Neural cell (in vitro differentiated cells): Measurements from ENCODE around the gene ABL2. TPM values are rescaled to one million over a fixed set of nuclear protein-coding genes. Genes with fewer than 3 reads are reported as not detected.

Experiments used
- H2AFZ ChIP-seq: fragments of 200-600, 300-800 bp; sonication (generic), shearing (Covaris generic); 2 replicates; pipeline ENCODE4 v1.6.0; 2014; ENCODE audit warnings: low read depth, mild to moderate bottlenecking, antibody characterized with exemption, low read length, moderate library complexity
- H3F3A ChIP-seq: fragments of 200-600 bp; shearing (Covaris generic); 2 replicates; pipeline ENCODE4 v1.6.1; 2016; ENCODE audit warnings: mild to moderate bottlenecking, moderate library complexity, mixed read lengths, antibody characterized with exemption, low read length; ENCODE audit not compliant: insufficient read depth, poor library complexity, severe bottlenecking
- H3K27ac ChIP-seq: fragments of 200-600, 300-800 bp; sonication (generic), shearing (Covaris generic); 2 replicates; pipeline ENCODE4 v1.5.1; 2014; ENCODE audit warnings: mild to moderate bottlenecking, low read length, moderate library complexity
- H3K27me3 ChIP-seq: fragments of 300-800, 200-600 bp; sonication (generic), shearing (Covaris generic); 2 replicates; pipeline ENCODE4 v1.6.0; 2014; ENCODE audit warnings: mild to moderate bottlenecking, low read depth, low read length, moderate library complexity; ENCODE audit not compliant: insufficient read depth
- H3K36me3 ChIP-seq: fragments of 300-800, 200-600 bp; sonication (generic), shearing (Covaris generic); 2 replicates; pipeline ENCODE4 v1.5.1; 2014; ENCODE audit warnings: mild to moderate bottlenecking, antibody characterized with exemption, low read length, moderate library complexity; ENCODE audit not compliant: insufficient read depth
- H3K4me2 ChIP-seq: fragments of 300-800, 200-600 bp; sonication (generic), shearing (Covaris generic); 2 replicates; pipeline ENCODE4 v1.6.0; 2014; ENCODE audit warnings: mild to moderate bottlenecking, low read length
- H3K4me3 ChIP-seq: fragments of 300-800, 200-600 bp; sonication (generic), shearing (Covaris generic); 2 replicates; pipeline ENCODE4 v1.5.1; 2014; ENCODE audit warnings: mild to moderate bottlenecking, low read length, moderate library complexity
- H3K79me2 ChIP-seq: fragments of 200-600 bp; shearing (Covaris generic); replicated peaks from 2 replicates; pipeline ENCODE4 v1.6.0; 2014; ENCODE audit warnings: mild to moderate bottlenecking, low read length, moderate library complexity; ENCODE audit not compliant: insufficient read depth
- H3K9ac ChIP-seq: fragments of 300-800, 200-600 bp; sonication (generic), shearing (Covaris generic); 2 replicates; pipeline ENCODE4 v1.6.1; 2016; ENCODE audit warnings: mild to moderate bottlenecking, low read length, mixed read lengths
- H3K9me2 ChIP-seq: fragments of 200-600 bp; shearing (Covaris generic); 2 replicates; pipeline ENCODE4 v1.6.1; 2016; ENCODE audit warnings: mild to moderate bottlenecking, low read length, mixed read lengths; ENCODE audit not compliant: insufficient read depth
- H3K9me3 ChIP-seq: fragments of 200-600, 300-800 bp; sonication (generic), shearing (Covaris generic); 2 replicates; pipeline ENCODE4 v1.6.1; 2016; ENCODE audit warnings: mild to moderate bottlenecking, mixed run types, low read length, moderate library complexity, mixed read lengths
- H4K20me1 ChIP-seq: fragments of 200-600 bp; shearing (Covaris generic); 2 replicates; pipeline ENCODE4 v1.6.1; 2016; ENCODE audit warnings: mild to moderate bottlenecking, mixed run types; ENCODE audit not compliant: insufficient read depth
- CTCF ChIP-seq: fragments of 450-650 bp; IDR thresholded peaks from 2 replicates; pipeline ENCODE4 v1.5.1; 2014; ENCODE audit warnings: antibody characterized with exemption, mild to moderate bottlenecking, moderate library complexity; ENCODE audit not compliant: poor library complexity, severe bottlenecking
- EP300 ChIP-seq: fragments of 450-650 bp; conservative IDR thresholded peaks from 2 replicates; pipeline ENCODE4 v1.6.1; 2014; ENCODE audit warnings: antibody characterized with exemption, mild to moderate bottlenecking, moderate library complexity; ENCODE audit not compliant: poor library complexity, severe bottlenecking
- EZH2 ChIP-seq: fragments of 200-600, 300-800 bp; shearing (Covaris generic), sonication (generic); IDR thresholded peaks from 2 replicates; pipeline ENCODE4 v1.6.1; 2014; ENCODE audit warnings: antibody characterized with exemption, low read length, borderline replicate concordance, mild to moderate bottlenecking; ENCODE audit not compliant: insufficient read depth, poor library complexity, severe bottlenecking
- MXI1 ChIP-seq: fragments of 450-650 bp; conservative IDR thresholded peaks from 2 replicates; pipeline ENCODE4 v1.6.1; 2014; ENCODE audit warnings: antibody characterized with exemption, mild to moderate bottlenecking; ENCODE audit not compliant: poor library complexity, severe bottlenecking
- POLR2AphosphoS5 ChIP-seq: IDR thresholded peaks from 2 replicates; pipeline ENCODE4 v1.6.1; 2012
- RAD21 ChIP-seq: fragments of 450-650 bp; conservative IDR thresholded peaks from 2 replicates; pipeline ENCODE4 v1.6.1; 2014; ENCODE audit warnings: antibody characterized with exemption, mild to moderate bottlenecking, moderate library complexity
- REST ChIP-seq: IDR thresholded peaks from 2 replicates; pipeline ENCODE4 v1.6.1; 2012; ENCODE audit warnings: borderline replicate concordance
- SMC3 ChIP-seq: fragments of 450-650 bp; conservative IDR thresholded peaks from 2 replicates; pipeline ENCODE4 v1.6.1; 2014; ENCODE audit warnings: antibody characterized with exemption, mild to moderate bottlenecking, moderate library complexity; ENCODE audit not compliant: poor library complexity
- TAF1 ChIP-seq: IDR thresholded peaks from 2 replicates; pipeline ENCODE4 v1.6.1; 2012; ENCODE audit warnings: low read depth
- polyA plus RNA-seq: library from polyadenylated mRNA; depleted of rRNA; stranded (reverse); fragments of >200 nt; gene quantifications from 2 replicates; pipeline ENCODE4 v1.2.3, GENCODE V29; 2014

Gene ABL2
- polyA plus RNA-seq, 1 donor from 2014 or later: 9.8 TPM

GRCh38 chr1:179178183-179178582 lies 51.3 kb downstream of the ABL2 start:
- Histone ChIP-seq H3K4me3 (no peak overlapping the region), H3K9ac (no peak overlapping the region), H3K79me2 (peaks cover 10% of the 10 kb centered on the region), H3K27ac (no peak overlapping the region), H3F3A (no peaks in the 10 kb centered on the region), H3K9me2 (no peaks in the 10 kb centered on the region), H2AFZ (no peak overlapping the region), H4K20me1 (no peaks in the 10 kb centered on the region), H3K27me3 (no peaks in the 10 kb centered on the region), H3K9me3 (no peaks in the 10 kb centered on the region), H3K36me3 (no peaks in the 10 kb centered on the region), H3K4me2 (no peak overlapping the region)
- TF ChIP-seq SMC3: no peak
- no peak for TF ChIP-seq RAD21
- TF ChIP-seq CTCF: no peak
- TF ChIP-seq EZH2: no peak
- no peak for TF ChIP-seq MXI1
- no peak for TF ChIP-seq POLR2AphosphoS5
- TF ChIP-seq EP300: no peak
- no peak for TF ChIP-seq TAF1
- no peak for TF ChIP-seq REST

- TF ChIP-seq TAF1 (no peak), SMC3 (no peak), EP300 (no peak), POLR2AphosphoS5 (no peak), EZH2 (no peak), RAD21 (no peak), CTCF (no peak), REST (no peak), MXI1 (no peak)
- Histone ChIP-seq H3K79me2 (peaks cover 10% of the 10 kb centered on the region), H3K4me2 (no peak overlapping the region)
These were observed 51.9 kb downstream of the ABL2 start for GRCh38 chr1:179177615-179178014.

More at GRCh38 chr1:179177615-179178014, 51.9 kb downstream of the ABL2 start:
- Histone ChIP-seq H3K4me3 (no peak overlapping the region), H3F3A (no peaks in the 10 kb centered on the region), H3K9me3 (no peaks in the 10 kb centered on the region), H2AFZ (no peak overlapping the region), H3K27me3 (no peaks in the 10 kb centered on the region), H3K36me3 (no peaks in the 10 kb centered on the region), H4K20me1 (no peaks in the 10 kb centered on the region), H3K27ac (no peak overlapping the region), H3K9ac (no peak overlapping the region), H3K9me2 (no peaks in the 10 kb centered on the region)
